Left renal pelvis (tissue), 4 donors: ENCODE measurements around the gene ANKK1. TPM values are rescaled to one million over a fixed set of nuclear protein-coding genes. Genes with fewer than 3 reads are reported as not detected.

Experiments used
- DNase-seq, 4 donors: peaks; one replicate each; pipeline ENCODE4 v3.0.0-alpha.2; 2013; ENCODE audit warnings: low read depth in 4 of 4, low spot score in 3 of 4
- polyA plus RNA-seq, 4 donors: library from polyadenylated mRNA; unstranded; fragments of 120-200 nt; gene quantifications; one replicate each; pipeline ENCODE4 v1.2.1, GENCODE V29; 2013; ENCODE audit not compliant: insufficient read length in 4 of 4

Gene ANKK1
- polyA plus RNA-seq, 4 donors, result 0.11 to 1.1 (median 0.17) TPM

DNA sequence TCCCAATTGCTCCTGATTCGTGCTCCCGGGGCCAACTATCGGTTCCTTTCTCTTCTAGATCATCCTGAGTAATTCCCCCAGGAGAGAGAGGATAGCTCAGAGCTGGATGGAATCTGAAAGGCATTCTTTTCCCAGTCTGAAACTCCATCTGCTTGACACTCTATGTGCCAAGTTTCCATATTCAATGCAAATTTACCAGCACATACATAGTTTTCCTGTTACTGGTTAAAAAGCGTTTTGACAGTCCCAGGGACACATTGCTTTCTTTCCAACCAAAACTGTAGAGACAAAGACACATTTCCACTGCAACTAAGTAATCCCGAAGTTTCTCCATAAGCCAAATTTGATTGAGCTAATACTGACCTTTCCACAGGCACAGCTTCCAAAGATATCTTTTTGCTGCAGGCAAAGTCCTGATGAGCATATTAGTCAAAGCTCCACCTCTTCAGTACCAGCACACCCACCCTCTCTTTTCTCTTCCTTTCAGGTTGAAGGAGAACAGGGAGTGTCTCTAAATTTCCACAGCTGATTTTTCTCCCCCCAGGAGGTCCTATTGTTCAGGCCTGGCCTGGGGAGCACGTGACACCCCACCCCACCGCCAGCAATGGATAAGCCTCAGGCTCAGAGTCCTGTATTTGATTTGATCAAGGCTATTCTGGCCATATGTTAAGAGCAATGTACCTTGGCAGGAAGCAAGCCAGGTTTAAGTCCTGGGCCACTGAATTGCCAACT is 9.7 kb upstream of the ANKK1 start:
- no peak for DNase-seq

DNA sequence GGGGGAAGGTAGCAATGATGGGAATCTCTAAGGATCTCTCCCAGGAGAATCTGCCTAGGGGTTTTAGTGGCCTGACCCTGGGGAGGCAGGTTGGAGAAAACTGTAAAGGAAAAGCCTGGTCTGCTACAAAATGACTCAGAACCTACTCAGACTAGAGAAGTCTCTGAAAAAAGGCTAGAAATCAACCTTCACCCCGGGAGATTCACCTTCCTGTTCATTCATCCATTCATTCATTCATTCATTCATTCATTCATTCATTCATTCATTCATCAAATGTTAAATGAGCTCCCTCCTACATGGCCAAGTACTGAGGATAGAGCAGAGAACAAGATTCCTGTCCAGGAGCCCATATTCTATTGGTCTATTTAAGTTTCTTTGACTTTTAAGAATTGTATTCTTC is 8.9 kb upstream of the ANKK1 start:
- no peak for DNase-seq

DNA sequence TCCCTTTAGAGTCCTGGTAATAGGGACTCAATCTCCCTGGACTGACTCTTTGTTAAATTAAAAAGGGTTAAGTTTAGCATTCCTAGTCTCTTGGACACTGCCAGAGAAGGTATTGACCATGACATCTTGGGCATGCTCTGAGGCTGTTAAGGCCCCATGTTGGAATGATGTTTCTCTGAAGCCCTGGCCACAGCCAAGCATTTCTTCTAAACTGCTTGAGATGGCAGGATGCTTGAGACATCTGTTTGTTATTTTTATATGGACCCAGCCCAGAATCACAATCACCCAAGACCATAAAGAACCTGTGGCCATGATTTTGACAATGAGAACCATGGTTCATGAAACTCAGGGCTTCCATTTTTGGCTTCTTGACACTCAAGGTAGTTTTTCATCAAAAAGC is 5.5 kb upstream of the ANKK1 start:
- DNase-seq, result no peak

DNA sequence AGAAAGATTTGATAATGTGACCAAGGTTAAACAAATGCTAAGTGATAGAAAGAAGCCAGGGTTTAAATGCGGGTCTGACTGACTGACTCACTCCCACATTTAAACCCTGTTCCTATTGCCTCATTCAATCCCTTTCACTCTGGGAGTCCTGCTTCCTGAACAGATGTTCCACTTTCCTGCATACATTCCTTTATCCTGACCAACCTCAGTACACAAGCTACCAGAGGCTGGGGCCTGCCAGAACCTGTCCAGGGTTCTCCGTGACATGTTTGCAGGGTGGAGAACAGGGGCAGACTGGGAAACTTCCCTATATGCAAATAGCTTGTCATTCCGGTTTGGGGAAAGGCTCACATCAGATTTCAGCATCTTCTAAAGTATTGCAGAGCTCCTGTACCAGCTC is 3.0 kb upstream of the ANKK1 start:
- DNase-seq, result no peak

DNA sequence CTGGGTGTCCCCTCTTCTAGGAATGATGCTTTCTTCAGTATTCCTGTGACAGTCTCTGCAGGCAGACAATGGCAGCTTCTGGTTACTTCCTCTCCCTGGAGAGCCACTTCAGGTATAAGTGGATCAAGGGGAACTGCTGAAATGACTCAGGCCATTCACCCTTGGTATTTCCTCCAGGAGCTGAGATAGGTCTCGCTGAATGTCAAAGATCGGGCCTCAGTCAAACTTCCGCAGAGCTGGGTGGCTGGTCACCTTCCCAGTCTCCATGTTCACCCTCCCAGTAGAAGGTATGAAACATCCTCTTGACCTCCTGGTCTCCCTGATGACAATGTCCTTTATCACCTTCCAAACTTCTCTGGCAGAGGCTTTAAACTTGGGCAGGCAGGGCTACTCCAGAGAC is 1.8 kb upstream of the ANKK1 start:
- DNase-seq, result no peak

DNA sequence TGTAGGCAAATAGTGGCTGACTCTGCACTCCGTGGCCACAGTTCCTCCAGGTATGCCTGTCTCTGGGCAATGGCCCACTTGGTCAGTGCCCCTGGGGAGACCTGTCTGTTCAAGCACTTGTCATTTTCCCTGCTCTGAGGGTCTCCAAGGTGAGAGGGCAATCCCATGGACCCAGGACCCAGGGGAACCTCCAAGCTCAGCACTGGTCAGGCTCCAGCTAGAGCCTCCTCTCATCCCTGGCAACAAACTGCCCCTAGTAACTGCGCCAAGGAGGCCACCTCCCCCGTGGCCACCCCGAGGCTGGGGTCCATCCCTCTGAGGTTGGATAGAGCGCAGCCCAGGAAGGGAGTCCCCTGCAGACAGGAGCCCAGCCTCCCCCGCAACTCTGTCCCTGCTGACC is 713 bp upstream of the ANKK1 start:
- DNase-seq, result no peak

DNA sequence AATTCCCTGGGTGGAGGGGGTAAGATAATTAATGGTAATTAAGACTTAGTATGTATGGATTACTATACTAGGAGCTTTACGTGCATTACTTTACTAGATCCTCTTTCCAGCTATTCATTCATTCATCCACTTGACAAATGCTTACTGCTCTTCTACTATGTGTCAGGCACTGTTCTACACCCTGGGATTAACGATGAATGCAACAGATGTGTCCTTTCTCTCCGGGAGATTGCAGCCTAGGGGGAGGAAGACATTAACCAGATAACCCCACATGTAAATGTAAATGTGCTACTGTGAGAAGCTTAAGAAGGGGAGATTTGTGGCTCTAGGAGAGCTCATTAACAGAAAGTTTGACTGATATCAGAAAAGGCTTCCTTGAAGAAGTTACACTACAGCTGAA is 1.7 kb downstream of the ANKK1 start:
- DNase-seq, result no peak

DNA sequence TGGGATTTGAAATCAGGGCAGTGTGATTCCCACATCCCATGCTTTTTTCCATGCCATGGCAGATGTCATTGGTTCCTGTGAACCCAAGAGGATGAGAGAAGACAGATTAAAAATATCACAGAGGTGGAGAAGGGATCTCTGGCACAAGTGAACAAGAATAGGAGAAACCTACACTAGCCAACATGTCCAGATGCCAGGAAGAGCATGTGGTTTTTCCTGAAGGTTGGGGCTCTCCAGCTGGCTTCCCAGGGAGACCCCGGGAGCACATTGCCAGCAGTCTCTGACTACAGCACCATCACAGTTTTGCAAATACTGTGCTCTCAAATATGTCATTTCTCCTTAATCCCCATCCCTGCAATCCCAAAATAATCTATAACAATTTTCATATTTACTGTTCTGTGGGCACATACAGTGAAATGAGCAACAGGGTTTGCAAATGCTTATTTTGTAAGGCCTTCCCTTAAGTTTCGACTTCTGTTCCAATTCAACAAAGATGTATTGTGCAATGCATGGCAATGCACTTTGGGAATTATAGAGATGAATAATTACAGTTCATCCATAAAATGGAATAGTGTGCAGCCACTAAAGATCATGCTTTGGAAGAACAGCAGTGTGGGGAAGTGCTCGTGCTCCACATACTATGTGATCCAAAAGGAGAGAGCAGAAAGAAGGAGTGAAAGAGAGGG is 4.8 kb downstream of the ANKK1 start:
- no peak for DNase-seq

DNA sequence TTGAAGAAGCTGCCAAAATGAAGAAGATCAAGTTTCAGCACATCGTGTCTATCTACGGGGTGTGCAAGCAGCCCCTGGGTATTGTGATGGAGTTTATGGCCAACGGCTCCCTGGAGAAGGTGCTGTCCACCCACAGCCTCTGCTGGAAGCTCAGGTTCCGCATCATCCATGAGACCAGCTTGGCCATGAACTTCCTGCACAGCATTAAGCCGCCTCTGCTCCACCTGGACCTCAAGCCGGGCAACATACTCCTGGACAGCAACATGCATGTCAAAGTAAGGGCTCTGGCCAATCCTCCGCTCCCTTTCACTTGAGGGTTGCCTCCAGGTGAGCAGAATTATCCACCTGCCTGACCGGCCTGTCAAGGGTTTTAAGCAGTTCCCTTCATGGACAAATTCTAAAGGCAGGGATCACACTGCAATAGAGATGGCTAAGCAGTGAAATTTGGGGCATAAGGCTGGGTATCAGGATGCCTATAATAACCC is 6.0 kb downstream of the ANKK1 start:
- no peak for DNase-seq

DNA sequence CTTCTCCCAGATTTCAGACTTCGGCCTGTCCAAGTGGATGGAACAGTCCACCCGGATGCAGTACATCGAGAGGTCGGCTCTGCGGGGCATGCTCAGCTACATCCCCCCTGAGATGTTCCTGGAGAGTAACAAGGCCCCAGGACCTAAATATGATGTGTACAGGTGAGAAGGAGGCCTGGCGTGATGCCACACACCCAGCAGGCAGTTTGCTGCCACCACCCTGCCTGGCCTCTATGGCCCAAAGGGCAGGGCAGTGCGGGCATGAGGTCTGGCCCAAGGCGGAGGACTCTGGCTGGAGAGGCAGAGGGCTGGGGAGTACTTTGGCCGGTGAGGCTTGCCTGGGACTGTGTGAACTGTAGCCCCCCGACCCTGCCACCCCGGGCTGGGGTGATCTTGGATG is 7.3 kb downstream of the ANKK1 start:
- no peak for DNase-seq

DNA sequence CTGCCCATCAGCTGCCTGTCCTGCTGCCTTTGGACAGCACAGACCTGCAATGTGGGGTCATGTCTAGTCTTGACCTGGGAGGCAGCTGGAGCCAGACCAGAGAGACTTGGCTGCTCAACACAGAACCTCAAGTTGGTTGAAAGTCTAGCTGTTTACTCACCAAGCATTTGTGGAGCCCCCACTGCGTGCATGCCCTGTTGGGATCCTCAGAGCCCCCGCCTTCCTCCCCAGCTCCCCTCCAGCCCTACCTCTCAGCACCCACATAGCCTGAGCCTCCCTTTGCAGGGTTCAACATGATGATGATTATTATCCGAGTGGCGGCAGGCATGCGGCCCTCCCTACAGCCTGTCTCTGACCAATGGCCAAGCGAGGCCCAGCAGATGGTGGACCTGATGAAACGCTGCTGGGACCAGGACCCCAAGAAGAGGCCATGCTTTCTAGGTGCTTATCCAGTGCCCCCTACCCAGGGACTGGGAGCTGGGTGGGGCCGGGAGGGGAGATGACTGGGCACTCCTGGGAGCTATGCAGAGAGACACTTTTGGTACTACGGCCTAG is 8.3 kb downstream of the ANKK1 start:
- no peak for DNase-seq

DNA sequence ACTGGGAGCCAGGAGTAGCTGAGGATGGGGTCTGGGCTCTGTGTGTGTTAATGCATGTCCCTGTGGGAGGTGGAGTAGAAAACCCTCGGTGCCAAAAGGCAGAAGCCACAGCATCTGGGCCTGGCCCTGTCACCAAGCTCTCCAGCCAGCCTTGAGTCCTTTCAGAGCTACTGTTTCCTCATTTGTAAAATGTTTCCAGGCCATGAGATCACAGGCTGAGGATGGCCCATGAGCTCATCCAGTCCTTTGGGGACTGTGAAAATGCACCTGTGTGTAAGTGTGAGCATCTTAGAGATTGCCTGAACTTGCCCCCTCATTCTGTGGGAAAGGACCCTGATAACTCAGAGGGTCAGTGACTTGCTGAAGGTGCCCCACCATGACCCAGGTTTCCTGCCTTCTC is 9.1 kb downstream of the ANKK1 start:
- no peak for DNase-seq

DNA sequence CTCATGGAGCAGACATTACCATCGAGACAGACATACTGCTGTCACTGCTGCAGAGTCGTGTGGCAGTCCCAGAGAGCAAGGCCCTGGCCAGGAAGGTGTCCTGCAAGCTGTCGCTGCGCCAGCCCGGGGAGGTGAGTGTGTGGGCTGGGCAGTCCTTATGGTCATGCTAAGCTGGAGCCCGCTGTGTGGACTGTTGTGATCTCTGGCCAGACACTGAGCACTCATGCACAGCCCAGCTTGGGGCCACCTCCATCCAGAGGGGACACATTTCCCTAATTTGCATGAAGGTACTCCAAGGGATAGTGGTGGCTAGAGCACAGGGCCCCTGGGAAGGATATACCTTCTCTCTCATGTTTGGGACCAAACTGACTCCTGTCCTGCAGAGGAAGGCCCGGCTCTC is 9.6 kb downstream of the ANKK1 start:
- DNase-seq, result no peak

DNA sequence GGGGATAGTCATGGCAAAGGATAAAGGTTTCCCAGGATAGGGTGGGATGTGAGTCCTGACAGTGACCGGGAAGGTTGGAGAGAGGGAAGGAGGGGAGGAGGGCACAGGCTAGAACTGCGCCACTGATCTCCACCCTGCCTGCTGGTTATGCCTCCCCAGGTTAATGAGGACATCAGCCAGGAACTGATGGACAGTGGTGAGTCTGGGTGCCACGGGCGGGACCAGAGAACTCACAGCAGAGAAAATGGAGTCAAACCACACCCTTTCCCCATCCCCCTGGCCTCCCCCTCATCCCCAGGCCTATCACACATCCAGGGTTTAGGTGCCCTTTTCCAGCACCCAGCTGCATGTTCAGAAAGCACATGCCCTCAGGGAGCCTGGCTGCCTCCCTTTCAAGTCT is 10.2 kb downstream of the ANKK1 start:
- DNase-seq, result no peak

DNA sequence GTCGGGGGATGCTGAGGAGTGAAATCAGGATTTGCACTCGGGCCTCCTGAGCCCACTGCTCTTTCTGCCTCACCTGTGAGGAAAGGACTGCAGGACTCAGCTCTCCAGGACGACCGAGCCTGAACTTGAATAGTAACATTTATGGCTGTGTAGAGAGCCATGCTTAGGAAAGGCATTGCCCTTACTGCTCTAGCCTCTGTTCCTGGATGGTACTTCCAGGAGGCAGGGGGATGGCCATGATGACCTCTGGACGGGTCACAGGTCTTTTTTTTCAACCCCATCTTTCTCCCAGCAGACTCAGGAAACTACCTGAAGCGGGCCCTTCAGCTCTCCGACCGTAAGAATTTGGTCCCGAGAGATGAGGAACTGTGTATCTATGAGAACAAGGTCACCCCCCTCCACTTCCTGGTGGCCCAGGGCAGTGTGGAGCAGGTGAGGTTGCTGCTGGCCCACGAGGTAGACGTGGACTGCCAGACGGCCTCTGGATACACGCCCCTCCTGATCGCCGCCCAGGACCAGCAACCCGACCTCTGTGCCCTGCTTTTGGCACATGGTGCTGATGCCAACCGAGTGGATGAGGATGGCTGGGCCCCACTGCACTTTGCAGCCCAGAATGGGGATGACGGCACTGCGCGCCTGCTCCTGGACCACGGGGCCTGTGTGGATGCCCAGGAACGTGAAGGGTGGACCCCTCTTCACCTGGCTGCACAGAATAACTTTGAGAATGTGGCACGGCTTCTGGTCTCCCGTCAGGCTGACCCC is 11.3 kb downstream of the ANKK1 start:
- no peak for DNase-seq

DNA sequence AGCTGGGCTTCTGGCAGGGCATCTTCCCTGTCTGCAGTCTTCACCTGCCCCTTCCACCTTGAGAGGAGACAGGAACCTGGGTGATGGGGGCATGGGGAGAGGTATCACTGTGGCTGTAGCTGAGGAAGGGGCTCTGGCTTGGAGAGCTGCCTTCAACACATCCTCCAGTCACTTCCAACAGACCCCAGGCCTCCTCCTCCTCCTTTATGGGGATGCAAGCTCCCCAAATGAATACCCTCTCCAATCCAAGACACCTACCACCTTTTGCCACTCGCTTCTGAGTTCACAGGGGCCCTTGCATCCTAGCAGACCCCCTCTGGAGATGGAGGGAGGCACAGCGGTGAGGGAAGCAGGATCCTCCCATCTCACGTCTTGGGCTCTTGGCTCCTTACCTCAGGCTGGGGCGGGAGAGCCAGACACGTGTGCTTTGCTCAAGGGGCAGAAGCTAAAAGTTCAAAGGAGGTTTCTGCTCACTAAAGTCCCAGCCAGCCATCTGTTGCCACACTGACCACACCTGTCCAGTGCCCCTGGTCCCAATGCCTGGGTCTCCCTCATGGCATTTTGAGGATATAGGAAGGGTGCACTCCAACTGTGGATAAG is 13.2 kb downstream of the ANKK1 start:
- DNase-seq, result no peak

DNA sequence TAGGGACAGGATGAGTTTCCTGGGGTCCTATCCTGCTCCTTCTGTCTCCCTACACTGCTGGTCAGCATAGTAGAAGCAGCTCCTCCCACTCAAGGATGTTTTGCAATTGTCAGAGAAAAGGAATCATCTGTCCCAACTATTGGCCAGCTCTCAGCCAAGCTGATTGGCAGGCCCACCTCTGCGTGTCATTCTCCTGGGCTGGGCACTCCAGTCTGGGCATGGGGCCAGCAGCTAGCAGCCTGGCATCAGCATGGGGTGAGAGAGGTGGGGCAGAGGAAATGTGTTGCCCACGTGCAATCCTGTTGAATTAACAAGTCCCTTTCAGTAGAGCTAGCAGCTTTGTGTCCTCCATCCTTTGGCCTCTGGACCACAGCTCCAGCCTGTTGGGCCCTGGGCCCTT is 14.1 kb downstream of the ANKK1 start:
- DNase-seq, result no peak

DNA sequence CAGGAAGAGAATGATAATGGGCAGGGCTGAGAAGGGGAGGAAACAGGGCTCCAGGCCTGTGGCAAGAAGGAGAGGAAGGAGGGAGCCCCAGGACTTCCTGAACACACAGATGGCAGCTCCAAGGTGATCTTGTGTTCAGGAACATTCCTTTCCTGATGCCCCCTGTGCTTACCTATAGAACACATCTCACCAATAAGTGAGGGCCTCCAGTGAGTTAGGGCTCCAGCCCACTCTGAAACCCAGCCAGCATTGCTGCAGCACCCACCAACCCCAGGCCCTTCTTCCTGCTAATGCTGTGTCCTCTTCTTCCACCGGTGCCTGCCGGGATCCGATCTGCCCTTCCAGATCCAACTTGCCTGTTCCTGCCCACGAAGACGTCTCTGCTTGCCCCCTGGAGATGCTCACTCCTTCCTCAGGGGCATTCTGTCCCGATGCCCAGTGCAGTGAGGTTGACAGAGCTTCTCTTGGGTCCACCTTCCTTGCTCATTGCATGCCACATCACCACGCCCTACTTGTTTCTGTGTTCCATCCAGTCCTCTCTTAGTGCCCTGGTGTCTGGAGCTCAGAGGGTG is 17.4 kb downstream of the ANKK1 start:
- DNase-seq, result no peak

DNA sequence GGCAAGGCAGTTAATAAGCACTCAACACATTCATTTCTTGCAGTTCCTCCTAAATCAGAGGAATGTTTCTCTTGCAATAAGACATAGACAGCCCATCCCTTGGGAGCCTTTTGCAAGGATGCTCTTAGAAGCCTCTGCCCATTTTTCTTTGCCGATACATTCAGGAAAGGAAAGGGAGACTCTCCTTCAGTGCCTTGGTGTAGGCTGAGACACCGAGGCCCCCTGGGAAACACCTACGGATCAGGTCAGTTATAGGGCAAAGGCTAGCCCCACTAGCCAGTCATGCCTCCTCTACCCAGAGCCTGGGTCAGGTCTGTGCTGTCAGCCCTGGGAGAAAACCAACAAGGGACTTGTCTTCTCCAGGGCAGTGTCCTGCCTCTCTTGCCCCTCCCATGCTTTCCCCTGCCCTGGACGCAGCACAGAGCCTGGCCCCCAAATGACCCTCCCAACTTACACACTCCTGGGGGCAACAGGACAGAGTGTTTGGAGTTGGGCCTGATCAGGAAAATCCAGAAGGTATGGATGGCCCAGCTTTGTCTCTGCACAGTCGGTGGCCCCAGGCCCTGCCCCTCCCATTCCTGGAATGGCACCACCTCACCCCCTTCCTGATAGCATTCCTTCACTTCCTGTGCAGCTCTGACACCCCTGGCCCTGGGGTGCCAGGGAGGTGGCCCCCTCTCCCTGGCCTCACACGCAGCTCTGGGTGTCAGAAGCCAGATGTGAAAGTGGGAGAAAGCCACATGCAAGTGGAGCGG is 18.3 kb downstream of the ANKK1 start:
- DNase-seq, result no peak

DNA sequence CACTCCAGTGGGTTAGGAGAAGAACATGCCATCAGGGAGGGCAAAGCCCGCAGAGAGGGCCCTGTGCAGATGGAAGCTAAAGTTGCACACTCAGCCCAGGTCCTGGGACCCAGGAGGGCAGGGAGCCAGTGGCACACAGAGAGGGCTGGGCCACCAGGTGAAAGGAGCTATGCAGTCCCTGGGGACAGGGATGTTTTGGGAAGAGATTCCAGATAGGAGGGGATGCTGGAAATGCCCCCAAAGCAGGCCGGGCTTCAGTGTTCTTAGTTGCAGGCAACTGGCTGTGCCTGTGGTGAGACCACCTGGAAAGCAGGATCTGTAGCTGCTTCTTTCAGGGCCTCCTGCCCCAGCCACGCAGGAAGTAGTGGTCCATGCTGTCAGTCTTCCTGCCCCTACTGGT is 19.6 kb downstream of the ANKK1 start:
- no peak for DNase-seq
